ENCODE data around the gene RGS17.

DNA sequence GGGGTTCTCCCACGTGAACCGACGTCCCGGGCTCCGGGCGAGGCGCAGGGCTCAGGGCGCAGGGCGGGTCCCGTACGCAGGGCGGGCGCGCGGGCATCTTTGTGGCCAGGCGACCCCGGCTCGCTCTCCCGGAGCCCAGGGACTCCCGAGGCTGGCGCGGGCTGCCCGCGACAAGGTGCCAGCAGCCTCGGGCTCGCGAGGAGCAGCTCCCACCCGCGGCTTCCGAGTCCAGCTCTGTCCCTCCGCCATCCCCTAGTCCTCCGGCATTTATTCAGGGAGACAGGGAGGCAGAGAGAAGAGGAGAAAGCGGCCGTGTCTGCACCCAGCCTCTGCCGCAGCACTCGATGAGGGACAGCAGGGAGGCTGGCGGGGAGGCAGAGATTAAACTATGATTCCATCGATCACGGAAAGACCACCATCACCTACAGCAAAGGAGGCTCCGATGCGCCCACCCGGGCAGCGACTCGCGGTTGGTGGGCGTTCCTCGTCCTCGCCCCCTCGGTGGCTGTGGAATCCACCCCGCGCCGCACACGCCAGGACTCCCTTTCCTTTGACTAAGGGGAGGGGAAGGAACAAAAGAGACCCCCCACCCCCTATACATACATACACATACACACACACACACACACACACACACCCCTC lies 1.1 kb downstream of the RGS17 start:
- TF ChIP-seq, protein P1, sequence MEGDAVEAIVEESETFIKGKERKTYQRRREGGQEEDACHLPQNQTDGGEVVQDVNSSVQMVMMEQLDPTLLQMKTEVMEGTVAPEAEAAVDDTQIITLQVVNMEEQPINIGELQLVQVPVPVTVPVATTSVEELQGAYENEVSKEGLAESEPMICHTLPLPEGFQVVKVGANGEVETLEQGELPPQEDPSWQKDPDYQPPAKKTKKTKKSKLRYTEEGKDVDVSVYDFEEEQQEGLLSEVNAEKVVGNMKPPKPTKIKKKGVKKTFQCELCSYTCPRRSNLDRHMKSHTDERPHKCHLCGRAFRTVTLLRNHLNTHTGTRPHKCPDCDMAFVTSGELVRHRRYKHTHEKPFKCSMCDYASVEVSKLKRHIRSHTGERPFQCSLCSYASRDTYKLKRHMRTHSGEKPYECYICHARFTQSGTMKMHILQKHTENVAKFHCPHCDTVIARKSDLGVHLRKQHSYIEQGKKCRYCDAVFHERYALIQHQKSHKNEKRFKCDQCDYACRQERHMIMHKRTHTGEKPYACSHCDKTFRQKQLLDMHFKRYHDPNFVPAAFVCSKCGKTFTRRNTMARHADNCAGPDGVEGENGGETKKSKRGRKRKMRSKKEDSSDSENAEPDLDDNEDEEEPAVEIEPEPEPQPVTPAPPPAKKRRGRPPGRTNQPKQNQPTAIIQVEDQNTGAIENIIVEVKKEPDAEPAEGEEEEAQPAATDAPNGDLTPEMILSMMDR (IDR thresholded peaks at IDR 0.05), result no peak
- no peak for TF ChIP-seq POLR2A (IDR thresholded peaks at IDR 0.05)

All from thyroid gland (tissue), 4 donors.